GM18517 (cell line): ENCODE results near the gene IL21R.
"Not testable (repeated sequence)": the region's sequence is repeated elsewhere in the genome, so short reads cannot be mapped to it uniquely, and the experiment has no call there.

ENCODE experiments used
- ATAC-seq: cut with Tn5 transposase; IDR thresholded peaks from one replicate; pipeline ENCODE4 v1.9.1; 2021; ENCODE audit warnings: mild to moderate bottlenecking, moderate library complexity; ENCODE audit not compliant: unreplicated experiment

IL21R gene

GRCh38 chr16:27425961-27426360 is 24.0 kb downstream of the IL21R start:
- no peak for ATAC-seq

GRCh38 chr16:27426423-27427408 is 24.7 kb downstream of the IL21R start:
- ATAC-seq = peak; percentile 83

DNA sequence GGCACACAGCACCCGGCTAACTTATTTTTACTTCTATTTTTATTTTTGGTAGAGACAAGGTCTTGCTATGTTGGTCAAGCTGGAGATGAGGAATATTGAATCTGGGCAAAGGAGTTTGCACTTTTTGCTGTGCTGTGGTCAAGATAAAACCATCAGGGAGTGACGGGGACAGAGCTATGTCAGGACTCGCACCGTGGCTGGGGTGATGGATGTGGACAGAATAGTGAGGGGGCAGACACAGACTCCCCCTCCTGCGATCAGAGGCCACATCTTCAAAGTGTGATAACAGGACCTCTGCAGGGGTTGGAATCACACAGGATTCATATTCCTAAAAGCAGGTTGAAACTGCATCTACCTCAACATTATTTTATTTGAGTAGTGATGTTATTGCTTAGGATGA is 25.6 kb downstream of the IL21R start:
- ATAC-seq = no peak

- ATAC-seq = no peak
Observed at GRCh38 chr16:27428026-27428785, 26.2 kb downstream of the IL21R start.

- ATAC-seq = no peak
Observed at GRCh38 chr16:27429330-27429871, 27.4 kb downstream of the IL21R start.

DNA sequence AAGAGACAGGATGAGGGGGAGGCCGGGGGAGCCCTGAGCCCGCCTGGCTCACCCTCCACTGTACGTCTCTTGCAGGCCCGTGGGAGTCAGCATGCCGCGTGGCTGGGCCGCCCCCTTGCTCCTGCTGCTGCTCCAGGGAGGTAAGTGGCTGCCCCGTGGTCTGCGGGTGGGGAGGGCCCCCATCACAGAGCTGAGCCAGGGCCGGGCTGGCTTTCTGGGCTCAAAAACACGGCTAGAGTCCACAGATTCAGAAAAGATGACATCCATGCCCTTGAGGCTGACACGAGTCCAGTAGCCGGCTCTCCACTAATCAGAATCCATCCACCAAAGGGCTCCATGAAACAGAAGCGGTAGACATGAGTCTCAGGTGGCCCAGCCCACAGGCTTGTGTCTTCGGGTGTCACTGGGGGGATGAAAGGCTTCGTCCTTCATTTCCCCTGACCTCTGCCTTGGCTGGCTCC is 28.0 kb downstream of the IL21R start:
- ATAC-seq = no peak

- ATAC-seq = no peak
Observed at GRCh38 chr16:27430512-27430911, 28.5 kb downstream of the IL21R start.

- ATAC-seq = no peak
Observed at GRCh38 chr16:27430923-27431484, 29.0 kb downstream of the IL21R start.

DNA sequence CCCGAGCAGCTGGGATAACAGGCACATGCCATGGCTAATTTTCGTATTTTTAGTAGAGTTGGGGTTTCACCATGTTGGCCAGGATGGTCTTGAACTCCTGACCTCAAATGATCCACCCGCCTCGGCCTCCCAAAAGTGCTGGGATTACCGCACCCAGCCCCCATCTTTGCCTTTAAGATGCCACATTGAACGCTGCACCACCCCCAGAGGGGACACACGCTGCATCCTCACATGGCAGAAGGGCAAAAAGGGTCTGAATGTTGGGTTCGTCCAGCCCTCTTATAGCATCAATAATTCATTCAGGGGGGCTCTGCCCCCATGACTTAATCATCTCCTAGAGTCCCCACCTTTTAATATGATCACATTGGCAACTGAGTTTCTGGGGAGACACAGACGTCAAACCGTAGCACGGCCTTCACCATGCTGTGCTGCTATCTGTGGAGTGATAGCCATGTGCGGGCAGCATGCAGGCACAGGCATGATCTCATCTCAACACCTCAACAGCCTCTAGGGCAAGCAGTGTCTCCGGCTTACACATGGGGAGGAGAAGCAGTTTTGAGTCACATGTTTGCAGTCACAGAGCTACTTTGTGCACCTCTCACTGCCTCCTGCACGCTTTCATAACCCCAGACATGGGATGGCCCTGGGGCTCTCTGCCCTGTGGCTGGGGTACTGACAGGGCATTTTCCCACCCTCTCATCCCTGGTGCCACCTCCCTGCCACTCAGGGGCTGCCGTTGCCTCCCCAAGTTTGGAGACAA is 30.0 kb downstream of the IL21R start:
- no peak for ATAC-seq

GRCh38 chr16:27432558-27432957 is 30.6 kb downstream of the IL21R start:
- ATAC-seq = no peak

DNA sequence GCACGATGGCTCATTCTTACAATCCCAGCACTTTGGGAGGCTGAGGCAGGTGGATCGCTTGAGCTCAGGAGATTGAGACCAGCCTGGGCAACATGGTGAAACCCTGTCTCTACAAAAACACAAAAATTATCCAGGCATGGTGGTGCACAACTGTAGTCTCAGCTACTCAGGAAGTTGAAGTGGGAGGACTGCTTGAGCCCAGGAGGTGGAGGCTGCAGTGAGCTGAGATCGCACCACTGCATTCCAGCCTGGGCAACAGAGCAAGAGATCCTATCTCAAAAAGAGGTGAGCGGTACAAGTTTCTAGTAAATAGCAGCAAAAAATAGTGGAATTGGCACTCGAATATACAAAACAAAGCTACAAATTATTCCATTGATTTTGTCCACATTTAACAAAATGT is 31.2 kb downstream of the IL21R start:
- not testable (repeated sequence) for ATAC-seq

DNA sequence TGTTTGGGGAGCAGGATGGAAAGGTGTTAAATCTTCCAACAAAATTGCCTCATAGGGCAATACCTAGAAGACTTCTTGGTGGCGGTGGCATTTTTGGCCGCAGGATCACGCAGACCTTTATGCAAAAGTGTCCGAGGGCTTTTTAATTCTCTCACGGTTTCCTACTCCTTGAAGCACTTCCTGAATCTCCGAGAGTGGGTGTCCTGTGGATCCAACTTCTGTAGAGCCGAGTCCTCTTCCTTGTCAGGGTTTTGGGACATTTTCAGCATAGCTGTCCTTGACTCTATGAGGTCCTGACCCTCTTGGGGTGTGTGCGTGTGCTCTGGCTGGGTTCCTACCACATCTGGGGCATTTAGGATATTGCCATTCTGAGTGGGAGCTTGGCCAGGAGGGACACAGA is 31.7 kb downstream of the IL21R start:
- ATAC-seq = no peak

DNA sequence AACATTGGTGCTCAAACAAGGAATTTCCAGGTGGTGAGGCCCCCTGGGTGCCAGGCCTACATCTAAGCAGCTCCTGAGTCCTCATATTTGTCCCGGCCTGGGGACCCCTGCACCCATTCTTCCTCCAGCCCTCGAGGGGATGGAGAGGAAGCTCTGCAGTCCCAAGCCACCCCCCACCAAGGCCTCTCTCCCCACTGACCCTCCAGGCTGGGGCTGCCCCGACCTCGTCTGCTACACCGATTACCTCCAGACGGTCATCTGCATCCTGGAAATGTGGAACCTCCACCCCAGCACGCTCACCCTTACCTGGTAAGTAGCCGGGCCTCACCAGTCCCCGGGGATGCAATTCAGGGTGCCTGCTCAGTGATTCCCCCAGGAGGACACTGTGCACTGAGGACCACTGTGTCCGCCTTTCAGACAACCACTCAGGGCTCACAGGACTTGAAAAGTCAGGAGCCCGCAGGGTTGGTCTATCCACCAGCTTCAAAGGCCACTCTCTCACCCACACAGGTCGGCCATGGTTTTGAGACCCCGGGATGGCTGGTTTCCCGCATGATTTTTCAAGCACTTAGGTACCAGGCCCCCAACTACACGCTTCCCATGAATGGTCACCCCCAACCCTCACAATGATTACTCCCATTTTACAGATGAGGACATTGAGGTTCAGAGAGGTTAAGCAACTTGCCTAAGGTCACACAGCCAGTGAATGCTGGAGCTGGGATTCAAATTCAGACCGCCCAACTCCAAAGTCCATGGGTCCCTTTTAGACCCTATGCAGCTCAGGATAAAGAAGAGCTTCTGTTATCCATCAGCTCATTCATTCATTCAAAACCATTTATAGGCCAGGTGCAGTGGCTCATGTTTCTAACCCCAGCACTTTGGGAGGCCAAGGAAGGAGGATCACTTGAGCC is 32.4 kb downstream of the IL21R start:
- no peak for ATAC-seq

- ATAC-seq = not testable (repeated sequence)
Observed at GRCh38 chr16:27435146-27435545, 33.2 kb downstream of the IL21R start.

GRCh38 chr16:27436065-27436464 is 34.1 kb downstream of the IL21R start:
- ATAC-seq = no peak

GRCh38 chr16:27436921-27437650 is 35.1 kb downstream of the IL21R start:
- no peak for ATAC-seq

DNA sequence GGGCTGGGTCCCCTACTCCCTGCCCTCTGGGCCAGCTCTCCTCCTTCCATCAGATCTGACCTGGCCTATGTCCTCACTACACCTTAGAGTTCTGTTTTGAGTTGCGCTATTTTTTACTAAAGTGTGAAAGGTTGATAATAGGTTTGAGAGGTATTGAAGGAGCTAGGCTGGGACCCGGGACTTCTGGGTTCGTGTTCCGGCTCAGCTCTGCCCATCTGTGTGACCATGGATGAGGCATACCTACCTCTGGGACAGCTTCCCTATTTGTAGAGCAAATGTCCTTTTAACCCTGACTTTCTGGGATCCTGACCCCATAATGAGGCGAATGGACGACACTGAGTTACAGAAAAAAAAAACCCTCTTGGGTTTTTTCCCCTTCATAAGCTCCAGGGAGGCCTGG is 36.0 kb downstream of the IL21R start:
- ATAC-seq = no peak

- ATAC-seq = no peak
Observed at GRCh38 chr16:27439271-27440018, 37.5 kb downstream of the IL21R start.
